GM15510 (cell line): ENCODE measurements around the gene TMEM43.

Experiments
- POLR2A ChIP-seq: IDR thresholded peaks from 3 replicates; pipeline ENCODE4 v1.6.1; 2011; ENCODE audit warnings: borderline replicate concordance; ENCODE audit not compliant: insufficient read length; ENCODE audit errors: extremely low read depth

TMEM43 gene

GRCh38 chr3:14152963-14153355, 28.1 kb downstream of the TMEM43 start:
- no peak for TF ChIP-seq POLR2A

- no peak for TF ChIP-seq POLR2A
These were observed 28.8 kb downstream of the TMEM43 start for GRCh38 chr3:14153663-14154062.

- no peak for TF ChIP-seq POLR2A
These were observed 29.4 kb downstream of the TMEM43 start for GRCh38 chr3:14154276-14154675.

GRCh38 chr3:14154895-14155440, 30.1 kb downstream of the TMEM43 start:
- no peak for TF ChIP-seq POLR2A

GRCh38 chr3:14156201-14156600, 31.3 kb downstream of the TMEM43 start:
- no peak for TF ChIP-seq POLR2A

GRCh38 chr3:14156843-14157561, 32.1 kb downstream of the TMEM43 start:
- no peak for TF ChIP-seq POLR2A

- TF ChIP-seq POLR2A: no peak
These were observed 33.1 kb downstream of the TMEM43 start for GRCh38 chr3:14157951-14158350.

GRCh38 chr3:14158370-14158769, 33.5 kb downstream of the TMEM43 start:
- no peak for TF ChIP-seq POLR2A

GRCh38 chr3:14159426-14159825, 34.6 kb downstream of the TMEM43 start:
- TF ChIP-seq POLR2A: no peak

GRCh38 chr3:14161282-14161681, 36.4 kb downstream of the TMEM43 start:
- TF ChIP-seq POLR2A: no peak

- no peak for TF ChIP-seq POLR2A
These were observed 37.3 kb downstream of the TMEM43 start for GRCh38 chr3:14162178-14162577.

GRCh38 chr3:14166877-14167603, 42.2 kb downstream of the TMEM43 start:
- TF ChIP-seq POLR2A: no peak

- TF ChIP-seq POLR2A: no peak
These were observed 44.6 kb downstream of the TMEM43 start for GRCh38 chr3:14169435-14169834.

GRCh38 chr3:14169871-14170270, 45.0 kb downstream of the TMEM43 start:
- TF ChIP-seq POLR2A: no peak

- TF ChIP-seq POLR2A: no peak
These were observed 45.8 kb downstream of the TMEM43 start for GRCh38 chr3:14170531-14171159.
